ENCODE results near the gene ESYT2.

Gene ESYT2

DNA sequence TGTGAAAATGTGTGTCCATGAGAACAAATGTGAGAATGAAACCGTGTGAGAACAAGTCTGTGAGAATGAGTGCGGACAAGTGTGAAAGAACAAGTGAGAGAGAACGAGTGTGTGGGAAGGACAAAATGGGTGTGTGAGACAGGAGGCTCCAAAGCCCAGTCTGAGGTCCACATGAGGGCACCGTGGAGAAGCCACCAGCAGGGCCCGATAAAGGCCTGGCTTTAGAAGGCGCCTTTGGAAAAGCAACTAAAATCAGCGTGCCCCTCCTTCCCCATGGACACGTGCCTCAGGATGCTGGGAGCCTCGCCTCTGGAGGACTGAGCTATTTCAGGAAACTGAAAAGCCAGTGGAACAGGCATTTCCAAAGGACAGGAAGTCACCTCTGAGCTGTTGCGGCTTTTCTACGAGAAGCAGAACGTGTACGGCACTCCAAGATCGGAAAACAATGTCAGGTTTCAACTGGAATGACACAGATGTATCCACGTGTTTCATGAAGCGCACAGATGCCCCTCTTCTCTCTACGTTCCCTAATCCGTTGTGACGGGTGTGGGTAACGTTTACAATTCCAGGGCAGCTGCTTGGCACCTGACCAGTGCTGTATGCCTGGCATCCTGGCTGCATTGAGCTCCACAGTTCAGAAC lies 46.4 kb downstream of the ESYT2 start:
- TF ChIP-seq CTCF (IDR thresholded peaks at IDR 0.05; ENCODE audit: insufficient read depth, missing control alignments) = peak; percentile 7
- no peak for DNase-seq (ENCODE audit: insufficient read length, low spot score)
- no peak for FAIRE-seq

- no peak for TF ChIP-seq CTCF (IDR thresholded peaks at IDR 0.05; ENCODE audit: insufficient read depth, missing control alignments)
- DNase-seq (ENCODE audit: insufficient read length, low spot score) (no peak), FAIRE-seq (no peak)
Observed at GRCh38 chr7:158781974-158782664, 47.2 kb downstream of the ESYT2 start.

DNA sequence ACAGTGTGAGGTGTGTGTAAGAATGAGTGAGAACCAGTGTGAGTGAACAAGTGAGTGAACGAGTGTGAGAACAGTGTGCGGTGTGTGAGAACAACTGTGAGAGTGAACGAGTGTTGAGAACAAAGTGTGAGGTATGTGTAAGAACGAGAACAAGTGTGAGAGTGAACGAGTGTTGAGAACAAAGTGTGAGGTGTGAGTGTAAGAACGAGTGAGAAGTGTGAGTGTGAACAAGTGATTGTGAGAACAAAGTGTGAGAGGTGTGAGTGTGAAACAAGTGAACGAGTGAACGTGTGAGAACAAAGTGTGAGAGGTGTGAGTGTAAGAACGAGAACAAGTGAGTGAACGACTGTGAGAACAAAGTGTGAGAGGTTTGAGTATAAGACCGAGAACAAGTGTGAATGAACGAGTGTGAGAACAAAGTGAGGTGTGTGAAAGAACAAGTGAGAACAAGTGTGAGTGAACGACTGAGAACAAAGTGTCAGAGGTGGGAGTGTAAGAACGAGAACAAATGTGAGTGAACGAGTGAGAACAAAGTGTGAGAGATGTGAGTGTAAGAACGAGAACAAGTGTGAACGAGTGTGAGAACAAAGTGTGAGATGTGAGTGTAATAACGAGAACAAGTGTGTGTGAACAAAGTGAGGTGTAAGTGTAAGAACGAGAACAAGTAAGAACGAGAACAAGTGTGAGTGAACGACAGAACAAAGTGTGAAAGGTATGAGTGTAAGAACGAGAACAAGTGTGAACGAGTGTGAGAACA lies 47.9 kb downstream of the ESYT2 start:
- no peak for TF ChIP-seq CTCF (IDR thresholded peaks at IDR 0.05; ENCODE audit: insufficient read depth, missing control alignments)
- FAIRE-seq = no peak
- no peak for DNase-seq (ENCODE audit: insufficient read length, low spot score)

DNA sequence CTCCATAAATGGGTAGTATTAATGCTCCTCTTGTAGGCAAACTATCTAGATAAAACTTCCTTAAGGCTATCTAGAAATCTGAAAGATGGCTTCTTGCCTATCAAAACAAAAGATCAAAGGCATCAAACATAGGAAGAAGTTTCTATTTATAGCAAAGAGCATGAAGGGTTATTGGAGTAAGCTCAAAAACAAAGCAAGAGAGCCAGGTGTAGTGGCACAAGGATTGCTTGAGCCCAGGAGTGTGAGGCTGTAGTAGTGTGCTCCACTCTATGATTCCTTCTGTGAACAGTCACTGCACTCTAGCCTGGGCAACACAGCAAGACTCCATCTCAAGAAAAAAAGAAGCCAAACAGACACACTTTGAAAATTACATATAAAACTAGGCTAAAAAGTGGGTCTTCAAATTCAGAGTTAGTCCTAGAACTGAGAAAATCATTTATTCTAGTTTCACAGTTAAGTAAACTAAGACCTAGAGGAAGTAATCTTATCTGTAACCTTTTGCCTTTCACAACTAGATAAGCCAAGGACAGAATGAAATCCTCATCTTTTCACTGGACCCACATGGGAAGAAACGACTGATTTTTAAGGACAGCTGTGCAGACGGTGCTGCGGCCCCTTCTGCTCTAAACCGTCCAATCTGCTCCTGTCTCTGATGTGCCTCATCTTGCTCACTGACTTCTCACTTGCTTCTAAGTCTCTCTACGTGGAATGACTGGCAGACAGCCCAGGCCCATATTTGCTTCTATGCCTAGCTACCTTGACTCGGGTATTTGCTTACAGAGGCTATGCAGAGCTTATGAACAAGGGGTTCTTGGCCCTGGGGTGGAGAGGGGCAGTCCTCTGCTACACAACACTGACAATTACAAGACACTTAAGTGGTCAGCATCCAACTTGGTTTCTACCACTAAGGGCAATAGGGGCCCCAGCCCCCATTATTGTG lies 50.0 kb downstream of the ESYT2 start:
- no peak for FAIRE-seq
- no peak for DNase-seq (ENCODE audit: insufficient read length, low spot score)
- no peak for TF ChIP-seq CTCF (IDR thresholded peaks at IDR 0.05; ENCODE audit: insufficient read depth, missing control alignments)

- FAIRE-seq (no peak), DNase-seq (ENCODE audit: insufficient read length, low spot score) (no peak)
Observed at GRCh38 chr7:158778471-158778870, 50.8 kb downstream of the ESYT2 start.

More at GRCh38 chr7:158778471-158778870, 50.8 kb downstream of the ESYT2 start:
- no peak for TF ChIP-seq CTCF (IDR thresholded peaks at IDR 0.05; ENCODE audit: insufficient read depth, missing control alignments)
